Natural killer cell (primary cell): ENCODE measurements around the gene NUP133. TPM values are rescaled to one million over a fixed set of nuclear protein-coding genes. Genes with fewer than 3 reads are reported as not detected.
A peak's percentile ranks its signal among the peaks of the same experiment; 100 is the strongest.

Experiments used
- ATAC-seq, 3 donors: fragments of 150-1000 bp in 2 of 3; fragments of 200-7000 bp in 1 of 3; cut with Tn5 transposase; 1 replicate in 1 of 3; 2 replicates in 2 of 3; pipeline ENCODE4 v1.10.0; 2021; ENCODE audit warnings: mild to moderate bottlenecking in 2 of 3, moderate library complexity in 2 of 3
- DNase-seq, 2 donors: peaks; one replicate each; pipeline versions ENCODE4 v3.0.0 to v3.0.0-alpha.2; 2013 to 2021; ENCODE audit warnings: mixed read lengths in 1 of 2
- H3K27ac ChIP-seq: one replicate; pipeline ENCODE4 v1.5.1; 2013; ENCODE audit warnings: mild to moderate bottlenecking, low read length
- H3K27me3 ChIP-seq: one replicate; pipeline ENCODE4 v1.6.1; 2013; ENCODE audit warnings: low read length; ENCODE audit not compliant: control insufficient read depth, insufficient read depth
- H3K36me3 ChIP-seq: one replicate; pipeline ENCODE4 v1.6.1; 2013; ENCODE audit warnings: low read length; ENCODE audit not compliant: control insufficient read depth, insufficient read depth
- H3K4me1 ChIP-seq: one replicate; pipeline ENCODE4 v1.6.1; 2013; ENCODE audit warnings: low read length; ENCODE audit not compliant: control insufficient read depth, insufficient read depth
- H3K4me3 ChIP-seq: one replicate; pipeline ENCODE4 v1.5.1; 2013; ENCODE audit warnings: low read length
- H3K9me3 ChIP-seq: one replicate; pipeline ENCODE4 v1.6.1; 2013; ENCODE audit warnings: low read length; ENCODE audit not compliant: control insufficient read depth, insufficient read depth
- H3K27ac Mint-ChIP-seq, 2 donors: one replicate each; pipeline ENCODE4 v1.8.0; 2022; ENCODE audit warnings: mild to moderate bottlenecking in 2 of 2, mixed read lengths in 2 of 2, moderate library complexity in 1 of 2
- H3K27me3 Mint-ChIP-seq, 2 donors: one replicate each; pipeline ENCODE4 v1.8.0; 2022; ENCODE audit warnings: low read depth in 2 of 2, mixed read lengths in 2 of 2
- H3K36me3 Mint-ChIP-seq: one replicate; pipeline ENCODE4 v1.8.0; 2022; ENCODE audit warnings: mixed read lengths
- H3K4me1 Mint-ChIP-seq, 2 donors: one replicate each; pipeline ENCODE4 v1.8.0; 2022; ENCODE audit warnings: mixed read lengths in 2 of 2
- H3K4me3 Mint-ChIP-seq: one replicate; pipeline ENCODE4 v1.8.0; 2022; ENCODE audit warnings: mild to moderate bottlenecking, moderate library complexity, mixed read lengths
- H3K9me3 Mint-ChIP-seq, 2 donors: one replicate each; pipeline ENCODE4 v1.8.0; 2022; ENCODE audit warnings: mixed read lengths in 2 of 2
- WGBS: methylation state at CpG from one replicate; pipeline ENCODE4 v1.1.7; 2013; ENCODE audit warnings: missing lambda C conversion rate; ENCODE audit not compliant: insufficient coverage; 5-methylcytosine and 5-hydroxymethylcytosine counted together
- intact Hi-C: fragments of 100-400 bp; cut with micrococcal nuclease; formaldehyde crosslinking; loops from one replicate; pipeline ENCODE4 v1.14.2; 2022
- total RNA-seq, 4 donors: library from RNA; stranded (reverse); fragments of 120-200 nt in 1 of 4; gene quantifications; one replicate each; pipeline versions ENCODE4 v1.2.3 to v1.2.4, GENCODE V29; 2013 to 2022
- TF ChIP-seq, protein P1 (sequence below): fragments of 200-600 bp; IDR thresholded peaks from one replicate; pipeline ENCODE4 v1.8.0; 2022; ENCODE audit warnings: antibody characterized with exemption

The NUP133 gene
- total RNA-seq, 3 donors from 2014 or later (not counting 1 experiment from before 2014, with no cell fraction given) = 34.5 to 40.1 (median 38.4) TPM

- peaks cover 73% of the 10 kb centered on the region for H3K36me3 ChIP-seq
- H3K27me3 ChIP-seq = no peaks in the 10 kb centered on the region
- Mint-ChIP-seq H3K9me3 (no peaks in the 10 kb centered on the region), H3K36me3 (peaks cover 43% of the 10 kb centered on the region), H3K27ac (peak overlapping the region in 1 of 2 donors; percentile 9), H3K4me1 (no peaks in the 10 kb centered on the region), H3K4me3 (no peak overlapping the region), H3K27me3 (no peaks in the 10 kb centered on the region)
- H3K27ac ChIP-seq = no peak overlapping the region
- no peak overlapping the region for H3K4me3 ChIP-seq
- ATAC-seq = no peak
- no peaks in the 10 kb centered on the region for H3K4me1 ChIP-seq
- DNase-seq = no peak
- WGBS = 100% methylated on average over 2 of the region's 2 CpGs
- intact Hi-C loops = no loop called here
- no peaks in the 10 kb centered on the region for H3K9me3 ChIP-seq
- TF ChIP-seq, protein P1, sequence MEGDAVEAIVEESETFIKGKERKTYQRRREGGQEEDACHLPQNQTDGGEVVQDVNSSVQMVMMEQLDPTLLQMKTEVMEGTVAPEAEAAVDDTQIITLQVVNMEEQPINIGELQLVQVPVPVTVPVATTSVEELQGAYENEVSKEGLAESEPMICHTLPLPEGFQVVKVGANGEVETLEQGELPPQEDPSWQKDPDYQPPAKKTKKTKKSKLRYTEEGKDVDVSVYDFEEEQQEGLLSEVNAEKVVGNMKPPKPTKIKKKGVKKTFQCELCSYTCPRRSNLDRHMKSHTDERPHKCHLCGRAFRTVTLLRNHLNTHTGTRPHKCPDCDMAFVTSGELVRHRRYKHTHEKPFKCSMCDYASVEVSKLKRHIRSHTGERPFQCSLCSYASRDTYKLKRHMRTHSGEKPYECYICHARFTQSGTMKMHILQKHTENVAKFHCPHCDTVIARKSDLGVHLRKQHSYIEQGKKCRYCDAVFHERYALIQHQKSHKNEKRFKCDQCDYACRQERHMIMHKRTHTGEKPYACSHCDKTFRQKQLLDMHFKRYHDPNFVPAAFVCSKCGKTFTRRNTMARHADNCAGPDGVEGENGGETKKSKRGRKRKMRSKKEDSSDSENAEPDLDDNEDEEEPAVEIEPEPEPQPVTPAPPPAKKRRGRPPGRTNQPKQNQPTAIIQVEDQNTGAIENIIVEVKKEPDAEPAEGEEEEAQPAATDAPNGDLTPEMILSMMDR = no peak
Observed at GRCh38 chr1:229495782-229496181, 12.4 kb downstream of the NUP133 start.

DNA sequence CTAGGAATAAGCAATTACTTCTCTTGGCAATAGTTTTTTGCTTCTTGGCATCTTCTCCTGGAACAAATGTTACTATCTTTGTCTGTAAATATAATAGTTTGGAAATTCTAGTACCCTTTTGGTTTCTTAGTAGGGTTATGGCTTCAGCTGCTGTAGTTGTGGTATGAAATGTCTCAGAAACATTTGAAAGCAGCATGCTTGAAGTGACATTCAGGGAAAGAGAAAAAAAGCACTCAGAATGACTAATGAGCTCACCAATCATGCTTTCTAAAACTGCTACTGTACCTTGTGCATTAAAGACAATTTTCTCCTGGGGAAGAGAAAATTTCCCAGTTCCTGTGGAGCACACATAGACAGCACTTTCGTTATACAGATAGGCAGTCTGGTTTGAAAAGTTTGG, 21.0 kb downstream of the NUP133 start:
- Histone ChIP-seq H3K27ac (no peak overlapping the region), H3K27me3 (no peaks in the 10 kb centered on the region), H3K9me3 (no peaks in the 10 kb centered on the region), H3K4me3 (no peak overlapping the region), H3K36me3 (peaks cover 59% of the 10 kb centered on the region), H3K4me1 (no peaks in the 10 kb centered on the region)
- no peaks in the 10 kb centered on the region for H3K27me3 Mint-ChIP-seq
- peaks cover 2 to 3% of the 10 kb centered on the region in 2 donors for H3K4me1 Mint-ChIP-seq
- ATAC-seq (no peak), DNase-seq (no peak)
- H3K36me3 Mint-ChIP-seq = peaks cover 24% of the 10 kb centered on the region
- intact Hi-C loops = no loop called here
- H3K4me3 Mint-ChIP-seq = no peak overlapping the region
- H3K9me3 Mint-ChIP-seq = no peaks in the 10 kb centered on the region
- TF ChIP-seq, protein P1 = no peak
- H3K27ac Mint-ChIP-seq = peak overlapping the region in 1 of 2 donors; percentile 23
- WGBS = 100% methylated on average over 1 of the region's 1 CpG

GRCh38 chr1:229485318-229485717, 22.8 kb downstream of the NUP133 start:
- H3K27me3 Mint-ChIP-seq = no peaks in the 10 kb centered on the region
- WGBS = no CpG with 5 or more reads among the region's 1 CpG
- intact Hi-C loops = no loop called here

More at GRCh38 chr1:229485318-229485717, 22.8 kb downstream of the NUP133 start:
- Histone ChIP-seq H3K4me1 (peaks cover 3% of the 10 kb centered on the region), H3K27me3 (no peaks in the 10 kb centered on the region), H3K36me3 (peaks cover 56% of the 10 kb centered on the region), H3K9me3 (no peaks in the 10 kb centered on the region), H3K4me3 (no peak overlapping the region), H3K27ac (no peak overlapping the region)
- DNase-seq (no peak), ATAC-seq (no peak)
- no peaks in the 10 kb centered on the region for H3K9me3 Mint-ChIP-seq
- H3K4me3 Mint-ChIP-seq = no peak overlapping the region
- no peak overlapping the region for H3K27ac Mint-ChIP-seq
- TF ChIP-seq, protein P1 = no peak
- peaks cover 24% of the 10 kb centered on the region for H3K36me3 Mint-ChIP-seq
- H3K4me1 Mint-ChIP-seq = peaks cover 14 to 17% of the 10 kb centered on the region in 2 donors
